ENCODE measurements around the gene TENM4. TPM values are rescaled to one million over a fixed set of nuclear protein-coding genes. Genes with fewer than 3 reads are reported as not detected.

The TENM4 gene
- polyA plus RNA-seq, 2 of the 4 experiments (the other 2 are of a cell fraction): 0.06 to 0.31 TPM

- TF ChIP-seq, protein P1, sequence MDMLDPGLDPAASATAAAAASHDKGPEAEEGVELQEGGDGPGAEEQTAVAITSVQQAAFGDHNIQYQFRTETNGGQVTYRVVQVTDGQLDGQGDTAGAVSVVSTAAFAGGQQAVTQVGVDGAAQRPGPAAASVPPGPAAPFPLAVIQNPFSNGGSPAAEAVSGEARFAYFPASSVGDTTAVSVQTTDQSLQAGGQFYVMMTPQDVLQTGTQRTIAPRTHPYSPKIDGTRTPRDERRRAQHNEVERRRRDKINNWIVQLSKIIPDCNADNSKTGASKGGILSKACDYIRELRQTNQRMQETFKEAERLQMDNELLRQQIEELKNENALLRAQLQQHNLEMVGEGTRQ (IDR thresholded peaks at IDR 0.05): no peak
- TF ChIP-seq, protein P2, sequence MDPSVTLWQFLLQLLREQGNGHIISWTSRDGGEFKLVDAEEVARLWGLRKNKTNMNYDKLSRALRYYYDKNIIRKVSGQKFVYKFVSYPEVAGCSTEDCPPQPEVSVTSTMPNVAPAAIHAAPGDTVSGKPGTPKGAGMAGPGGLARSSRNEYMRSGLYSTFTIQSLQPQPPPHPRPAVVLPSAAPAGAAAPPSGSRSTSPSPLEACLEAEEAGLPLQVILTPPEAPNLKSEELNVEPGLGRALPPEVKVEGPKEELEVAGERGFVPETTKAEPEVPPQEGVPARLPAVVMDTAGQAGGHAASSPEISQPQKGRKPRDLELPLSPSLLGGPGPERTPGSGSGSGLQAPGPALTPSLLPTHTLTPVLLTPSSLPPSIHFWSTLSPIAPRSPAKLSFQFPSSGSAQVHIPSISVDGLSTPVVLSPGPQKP (IDR thresholded peaks at IDR 0.05; ENCODE audit: low read depth, low read length): no peak
These were observed 175.0 kb downstream of the TENM4 start (continued) for GRCh38 chr11:79265756-79266322.

DNA sequence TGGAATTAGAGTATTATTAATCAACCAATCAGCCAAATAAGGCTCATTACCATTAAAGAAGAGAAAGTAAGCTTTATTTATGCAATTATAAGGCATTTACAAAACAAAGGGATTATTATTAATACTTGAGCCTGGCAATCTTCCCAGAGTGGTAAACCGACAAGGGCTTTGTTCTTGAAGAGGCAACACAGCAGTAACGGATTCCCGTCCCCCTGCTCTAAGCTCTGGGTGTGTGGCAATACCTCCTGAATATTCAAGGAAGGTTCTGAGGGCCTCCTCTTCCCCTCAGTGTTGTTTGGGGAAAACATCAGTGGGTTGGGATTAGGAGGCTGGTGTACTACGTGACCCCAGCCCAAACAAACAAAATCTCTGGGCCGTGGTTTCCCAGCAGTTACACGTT is 176.5 kb downstream of the TENM4 start:
- Histone ChIP-seq H3K9me3 (no peaks in the 10 kb centered on the region), H3K4me1 (no peaks in the 10 kb centered on the region), H3K27ac (no peak overlapping the region), H3K4me2 (no peak overlapping the region), H3K4me3 (no peak overlapping the region)
- no peak for FAIRE-seq
- ChIA-PET POLR2A (no interaction called here), CTCF (interaction anchor here (0.6 kb wide), 1 partner anchor 269 kb away, joined by 3 read pairs; no protein-coding TSS in a partner anchor)
- no peak for DNase-seq (ENCODE audit: low read depth in 1 of 2, low spot score in 1 of 2)
- no peak for ATAC-seq
- no peak for TF ChIP-seq CTCF (IDR thresholded peaks at IDR 0.05)
- TF ChIP-seq CEBPB (IDR thresholded peaks at IDR 0.05): no peak
- no peak for TF ChIP-seq NR3C1 (IDR thresholded peaks at IDR 0.05)
- TF ChIP-seq MAZ (IDR thresholded peaks at IDR 0.05; ENCODE audit: borderline replicate concordance, low read depth, low read length): no peak
- no peak for TF ChIP-seq JUN (IDR thresholded peaks at IDR 0.05)
- TF ChIP-seq ZFP36 (IDR thresholded peaks at IDR 0.05; ENCODE audit: borderline replicate concordance, partially characterized antibody): no peak
- TF ChIP-seq GATA3 (IDR thresholded peaks at IDR 0.05; ENCODE audit: borderline replicate concordance): no peak
- no peak for TF ChIP-seq EHMT2 (IDR thresholded peaks at IDR 0.05; ENCODE audit: low read depth)
- WGBS (ENCODE audit: missing lambda C conversion rate): 42% methylated on average over 6 of the region's 6 CpGs

DNA sequence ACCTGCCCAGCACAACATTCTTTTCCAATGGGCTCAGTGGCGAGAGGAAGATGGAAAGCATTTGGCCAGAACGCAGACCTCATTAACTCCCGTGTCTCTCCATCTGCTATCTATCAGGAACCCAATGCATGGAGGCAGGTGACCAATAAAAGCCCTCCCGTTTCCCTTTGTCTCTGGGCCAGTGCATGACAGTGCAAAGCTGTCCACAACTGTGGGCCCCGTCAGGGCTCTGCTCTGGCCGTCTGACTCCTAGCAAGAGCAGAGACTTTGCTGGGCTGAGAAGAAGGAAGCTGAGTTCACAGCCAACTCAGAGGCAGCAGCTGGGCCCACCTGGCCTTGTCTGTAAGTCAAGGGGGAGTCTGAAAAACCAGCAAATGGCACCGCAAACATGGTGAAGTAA is 177.8 kb downstream of the TENM4 start:
- ATAC-seq (no peak), DNase-seq (ENCODE audit: low read depth in 1 of 2, low spot score in 1 of 2) (no peak), FAIRE-seq (no peak)
- Histone ChIP-seq H3K4me2 (no peak overlapping the region), H3K9me3 (no peaks in the 10 kb centered on the region), H3K27ac (no peak overlapping the region), H3K4me3 (no peak overlapping the region), H3K4me1 (no peaks in the 10 kb centered on the region)
- POLR2A ChIA-PET: no interaction called here
- CTCF ChIA-PET: no interaction called here
- 41% methylated on average over 7 of the region's 7 CpGs for WGBS (ENCODE audit: missing lambda C conversion rate)
- no peak for TF ChIP-seq BCL3 (IDR thresholded peaks at IDR 0.05)
- TF ChIP-seq ESRRA (IDR thresholded peaks at IDR 0.05; ENCODE audit: borderline replicate concordance, low read length): no peak
- TF ChIP-seq RFX5 (IDR thresholded peaks at IDR 0.05): no peak
- TF ChIP-seq MAFK (IDR thresholded peaks at IDR 0.05; ENCODE audit: partially characterized antibody): no peak
- TF ChIP-seq FOXS1 (CRISPR knock-in tag; IDR thresholded peaks at IDR 0.05): no peak
- TF ChIP-seq MYC (IDR thresholded peaks at IDR 0.05; ENCODE audit: borderline replicate concordance, low read length): no peak
- no peak for TF ChIP-seq ZSCAN20 (CRISPR knock-in tag; IDR thresholded peaks at IDR 0.05)
- no peak for TF ChIP-seq RNF2 (IDR thresholded peaks at IDR 0.05; ENCODE audit: borderline replicate concordance, low read depth)
- no peak for TF ChIP-seq HOXB13 (CRISPR knock-in tag; IDR thresholded peaks at IDR 0.05; ENCODE audit: low read depth)
- TF ChIP-seq JUN (IDR thresholded peaks at IDR 0.05): no peak
- TF ChIP-seq HES2 (IDR thresholded peaks at IDR 0.05): no peak
